Thyroid gland (tissue), 4 donors: ENCODE results near the gene PPARGC1A. TPM values are rescaled to one million over a fixed set of nuclear protein-coding genes. Genes with fewer than 3 reads are reported as not detected.
A peak's percentile ranks its signal among the peaks of the same experiment; 100 is the strongest.

Source experiments
- DNase-seq, 2 donors: peaks; one replicate each; pipeline ENCODE4 v3.0.0-alpha.2; 2019
- H3K27ac ChIP-seq, 3 donors: fragments of 200-600 bp; sonication (generic); 1 replicate in 2 of 3; 2 replicates in 1 of 3; pipeline ENCODE4 v1.5.1; 2016 to 2019; ENCODE audit warnings: mild to moderate bottlenecking in 1 of 3, moderate library complexity in 1 of 3
- H3K27me3 ChIP-seq: fragments of 200-600 bp; sonication (generic); one replicate; pipeline ENCODE4 v1.5.1; 2019
- H3K36me3 ChIP-seq, 2 donors: fragments of 200-600 bp; sonication (generic); one replicate each; pipeline ENCODE4 v1.5.1; 2016 to 2019
- H3K4me1 ChIP-seq, 2 donors: fragments of 200-600 bp; sonication (generic); one replicate each; pipeline ENCODE4 v1.5.1; 2017 to 2019
- H3K4me3 ChIP-seq, 3 donors: fragments of 200-600 bp; sonication (generic); replicated peaks in 1 of 3; 1 replicate in 2 of 3; 2 replicates in 1 of 3; pipeline ENCODE4 v1.5.1; 2016; ENCODE audit warnings: mild to moderate bottlenecking in 1 of 3
- H3K9me3 ChIP-seq: fragments of 200-600 bp; sonication (generic); one replicate; pipeline ENCODE4 v1.5.1; 2017
- CTCF ChIP-seq, 6 experiments: fragments of 200-600 bp in 3 of 6; fragments of 450-650 bp in 3 of 6; sonication (generic) in 3 of 6; IDR thresholded peaks; one replicate each; pipeline ENCODE4 v1.5.1; 2016 to 2019; ENCODE audit warnings: antibody characterized with exemption in 6 of 6, mild to moderate bottlenecking in 2 of 6, inconsistent platforms in 1 of 6, moderate library complexity in 1 of 6
- POLR2A ChIP-seq, 2 donors: fragments of 450-650 bp; IDR thresholded peaks; one replicate each; pipeline ENCODE4 v1.6.1; 2017; ENCODE audit warnings: antibody characterized with exemption in 2 of 2, mild to moderate bottlenecking in 2 of 2, moderate library complexity in 1 of 2
- WGBS, 2 donors: methylation state at CpG; one replicate each; pipeline ENCODE4 v1.1.5; 2017; 5-methylcytosine and 5-hydroxymethylcytosine counted together
- intact Hi-C: fragments of 100-400 bp; cut with DNase I; formaldehyde crosslinking; loops from one replicate; pipeline ENCODE4 v1.15.1; 2023
- total RNA-seq, 4 donors: library from RNA; depleted of rRNA; stranded (reverse); fragments of >200 nt; gene quantifications; one replicate each; pipeline ENCODE4 v1.2.3, GENCODE V29; 2016

PPARGC1A gene
- total RNA-seq, 4 donors from 2014 or later: 58.5 to 128 (median 96.2) TPM

GRCh38 chr4:23882976-23883531 lies 6.8 kb downstream of the PPARGC1A start:
- Histone ChIP-seq H3K36me3 (no peaks in the 10 kb centered on the region), H3K4me3 (no peak overlapping the region), H3K27ac (peak overlapping the region; percentile 87 to 98 (median 95)), H3K9me3 (no peaks in the 10 kb centered on the region), H3K4me1 (peaks cover 56 to 67% of the 10 kb centered on the region in 2 donors), H3K27me3 (no peaks in the 10 kb centered on the region)
- TF ChIP-seq CTCF (IDR thresholded peaks at IDR 0.05) (no peak), POLR2A (IDR thresholded peaks at IDR 0.05) (peak in 1 of 2 donors; percentile 73)
- intact Hi-C loops: no loop called here
- 43 to 49% methylated on average over 5 of the region's 5 CpGs for WGBS, 2 donors
- peak; percentile 40 to 44 for DNase-seq

- Histone ChIP-seq H3K9me3 (no peaks in the 10 kb centered on the region), H3K27ac (peak overlapping the region; percentile 87 to 98 (median 95)), H3K36me3 (no peaks in the 10 kb centered on the region), H3K27me3 (no peaks in the 10 kb centered on the region), H3K4me1 (peaks cover 62 to 72% of the 10 kb centered on the region in 2 donors), H3K4me3 (no peak overlapping the region)
- DNase-seq: peak; percentile 22 to 26
- TF ChIP-seq CTCF (IDR thresholded peaks at IDR 0.05) (peak in 3 of 6 experiments; percentile 30 to 40 (median 34)), POLR2A (IDR thresholded peaks at IDR 0.05) (peak in 1 of 2 donors; percentile 11)
- WGBS, 2 donors: 57 to 75% methylated on average over 8 of the region's 8 CpGs
- intact Hi-C loops: no loop called here
Observed at GRCh38 chr4:23881674-23882337, 8.0 kb downstream of the PPARGC1A start.

- intact Hi-C loops: no loop called here
Observed at GRCh38 chr4:23881052-23881501, 8.8 kb downstream of the PPARGC1A start.

GRCh38 chr4:23878912-23879732 lies 10.7 kb downstream of the PPARGC1A start:
- DNase-seq: no peak
- Histone ChIP-seq H3K9me3 (no peaks in the 10 kb centered on the region), H3K27me3 (no peaks in the 10 kb centered on the region), H3K27ac (peak overlapping the region; percentile 30 to 98 (median 50)), H3K4me1 (peaks cover 48 to 66% of the 10 kb centered on the region in 2 donors), H3K36me3 (no peaks in the 10 kb centered on the region), H3K4me3 (no peak overlapping the region)
- TF ChIP-seq CTCF (IDR thresholded peaks at IDR 0.05) (no peak), POLR2A (IDR thresholded peaks at IDR 0.05) (no peak)
- 61 to 65% methylated on average over 7 of the region's 7 CpGs for WGBS, 2 donors
- intact Hi-C loops: no loop called here

More at GRCh38 chr4:23881052-23881501, 8.8 kb downstream of the PPARGC1A start:
- Histone ChIP-seq H3K4me3 (no peak overlapping the region), H3K9me3 (no peaks in the 10 kb centered on the region), H3K27me3 (no peaks in the 10 kb centered on the region), H3K27ac (peak overlapping the region; percentile 87 to 98 (median 95)), H3K36me3 (no peaks in the 10 kb centered on the region), H3K4me1 (peaks cover 62 to 77% of the 10 kb centered on the region in 2 donors)
- TF ChIP-seq POLR2A (IDR thresholded peaks at IDR 0.05) (peak in 1 of 2 donors; percentile 26), CTCF (IDR thresholded peaks at IDR 0.05) (no peak)
- DNase-seq: peak; percentile 12 to 25
- WGBS, 2 donors: 46 to 53% methylated on average over 5 of the region's 5 CpGs
